Psoas muscle (tissue), 8 donors: ENCODE data around the gene RAB27A. TPM values are rescaled to one million over a fixed set of nuclear protein-coding genes. Genes with fewer than 3 reads are reported as not detected.

Source experiments
- ATAC-seq, 4 donors: fragments of 200-7000 bp; cut with Tn5 transposase; one replicate each; pipeline ENCODE4 v1.9.1; 2020; ENCODE audit warnings: moderate library complexity in 3 of 4, mild to moderate bottlenecking in 2 of 4
- DNase-seq, 2 donors: peaks; one replicate each; pipeline ENCODE4 v3.0.0-alpha.2; 2020
- H3K27ac ChIP-seq: fragments of 200-600 bp; one replicate; pipeline ENCODE4 v1.8.0; 2022
- H3K27me3 ChIP-seq, 3 donors: fragments of 200-600 bp in 1 of 3; one replicate each; pipeline versions ENCODE4 v1.6.1 to v1.8.0; 2013 to 2022; ENCODE audit warnings: low read length in 2 of 3, mild to moderate bottlenecking in 2 of 3, moderate library complexity in 1 of 3; ENCODE audit not compliant: insufficient read depth in 3 of 3
- H3K36me3 ChIP-seq, 2 donors: fragments of 200-600 bp in 1 of 2; one replicate each; pipeline versions ENCODE4 v1.6.1 to v1.8.0; 2013 to 2022; ENCODE audit warnings: low read depth in 1 of 2, mild to moderate bottlenecking in 1 of 2, moderate library complexity in 1 of 2; ENCODE audit not compliant: insufficient read depth in 1 of 2
- H3K4me1 ChIP-seq: fragments of 200-600 bp; one replicate; pipeline ENCODE4 v1.8.0; 2022
- H3K4me3 ChIP-seq: fragments of 200-600 bp; one replicate; pipeline ENCODE4 v1.8.0; 2022; ENCODE audit warnings: mild to moderate bottlenecking
- H3K9me3 ChIP-seq: fragments of 200-600 bp; one replicate; pipeline ENCODE4 v1.8.0; 2022
- CTCF ChIP-seq: fragments of 200-600 bp; IDR thresholded peaks from one replicate; pipeline ENCODE4 v1.8.0; 2022; ENCODE audit warnings: antibody characterized with exemption
- WGBS, 3 donors: extraction: QIAGEN DNeasy Blood & Tissue Kit; methylation state at CpG; one replicate each; pipeline versions ENCODE4 v1.1.6 to v1.1.7; 2013; 5-methylcytosine and 5-hydroxymethylcytosine counted together
- intact Hi-C, 2 donors: fragments of 100-400 bp; cut with DNase I; formaldehyde crosslinking; loops; one replicate each; pipeline versions ENCODE4 v1.11.0 to v1.14.2; 2022
- polyA plus RNA-seq, 3 donors: library from polyadenylated mRNA; stranded (reverse); fragments of 200-250 nt; gene quantifications; one replicate each; pipeline ENCODE4 v1.2.3, GENCODE V29; 2013
- total RNA-seq, 4 donors: library from RNA; stranded (reverse); fragmentation: NEBNext Ultra II Directional in 2 of 4; extraction: Animal tissue kit (Norgen Biotek cat#: 25700) in 2 of 4; gene quantifications; one replicate each; pipeline versions ENCODE4 v1.2.1 to v1.2.4, GENCODE V29; 2021 to 2023
- donor health status: healthy with polysubstance abuse.
- donor health status: DM: no; HTN: no; CAD: no; lungs with moderate emphysema.
- donor health status: Bipolar disorder and iron deficiency.
- donor health status: healthy.
- donor health status: DM: yes; HTN: yes; CAD: no.
- donor health status: DM: no; HTN: no; CAD: no.
- donor health status: DM: no; HTN: no; CAD: no.
- donor health status: DM: yes; HTN: yes; CAD: no.

RAB27A gene
- total and polyA plus RNA-seq, 7 donors = 1.2 to 5.4 (median 2.3) TPM

GRCh38 chr15:55196458-55197361 lies 92.9 kb downstream of the RAB27A start, which contains the start of gene RSL24D1:
RSL24D1 (minus strand) TSS chr15:55196941; CDS start chr15:55196890, 51 bp downstream.
- peak; percentile 37 for TF ChIP-seq CTCF

GRCh38 chr15:55195996-55196395 lies 93.6 kb downstream of the RAB27A start:
- Histone ChIP-seq H3K4me3 (peak overlapping the region; percentile 76), H3K27ac (peak overlapping the region; percentile 93), H3K4me1 (peaks cover 17% of the 10 kb centered on the region), H3K36me3 (peaks cover 5 to 16% of the 10 kb centered on the region in 2 donors), H3K27me3 (no peaks in the 10 kb centered on the region), H3K9me3 (no peaks in the 10 kb centered on the region)
- WGBS, 3 donors = 2 to 4% (median 2%) methylated on average over 9 of the region's 9 CpGs
- DNase-seq (no peak), ATAC-seq (no peak)
- no peak for TF ChIP-seq CTCF
- intact Hi-C loops = loop anchor here (10.0 kb wide), 2 partner anchors 209 to 219 kb away; partner anchors contain the start of genes CCPG1 (in 1 of the 2) and PIERCE2 (in 1 of the 2)

More at GRCh38 chr15:55196458-55197361, 92.9 kb downstream of the RAB27A start, which contains the start of gene RSL24D1:
- intact Hi-C loops = loop anchor here (10.0 kb wide), 2 partner anchors 208 to 218 kb away; partner anchors contain the start of genes CCPG1 (in 1 of the 2) and PIERCE2 (in 1 of the 2)
- Histone ChIP-seq H3K27me3 (no peaks in the 10 kb centered on the region), H3K4me3 (peak within 1 kb of the TSS; percentile 76), H3K9me3 (no peaks in the 10 kb centered on the region), H3K36me3 (peaks cover 5 to 9% of the 10 kb centered on the region in 2 donors), H3K4me1 (peaks cover 17% of the 10 kb centered on the region), H3K27ac (peak within 1 kb of the TSS; percentile 93)
- DNase-seq = peak; percentile 96 to 98
- ATAC-seq = peak; percentile 99 to 100 (median 100)
- WGBS, 3 donors = 0 to 1% (median 0%) methylated on average over 60 to 62 of the region's 62 CpGs

- Histone ChIP-seq H3K4me1 (peaks cover 17% of the 10 kb centered on the region), H3K27me3 (no peaks in the 10 kb centered on the region), H3K27ac (no peak overlapping the region), H3K9me3 (no peaks in the 10 kb centered on the region), H3K36me3 (peaks cover 5 to 33% of the 10 kb centered on the region in 2 donors), H3K4me3 (no peak overlapping the region)
- no peak for DNase-seq
- intact Hi-C loops = loop anchor here (10.0 kb wide), 2 partner anchors 211 to 221 kb away; partner anchors contain the start of genes CCPG1 (in 1 of the 2) and PIERCE2 (in 1 of the 2)
- ATAC-seq = no peak
- TF ChIP-seq CTCF = no peak
Observed at GRCh38 chr15:55194256-55194655, 95.4 kb downstream of the RAB27A start.

GRCh38 chr15:55186331-55186730 lies 103.3 kb downstream of the RAB27A start:
- Histone ChIP-seq H3K9me3 (no peaks in the 10 kb centered on the region), H3K36me3 (peaks cover 2 to 85% of the 10 kb centered on the region in 2 donors), H3K27ac (no peak overlapping the region), H3K27me3 (no peaks in the 10 kb centered on the region), H3K4me1 (no peaks in the 10 kb centered on the region), H3K4me3 (no peak overlapping the region)
- no peak for DNase-seq
- 46 to 67% (median 57%) methylated on average over 1 of the region's 1 CpG for WGBS, 3 donors
- intact Hi-C loops = no loop called here
- TF ChIP-seq CTCF = no peak
- ATAC-seq = no peak
